Measurements from ENCODE around the gene THUMPD2. TPM values are rescaled to one million over a fixed set of nuclear protein-coding genes. Genes with fewer than 3 reads are reported as not detected.

THUMPD2 gene
- polyA plus RNA-seq, 1 experiment: 4.1 TPM

- Histone ChIP-seq H3K27me3 (ENCODE audit: control insufficient read depth, insufficient read depth, low read length) (no peaks in the 10 kb centered on the region), H3K36me3 (ENCODE audit: control insufficient read depth, insufficient read depth, low read length) (no peaks in the 10 kb centered on the region), H3K4me3 (ENCODE audit: low read depth, low read length) (no peak overlapping the region)
- ChIA-PET CTCF (interaction anchor here (2.7 kb wide), 1 partner anchor 96 kb away, joined by 8 read pairs; no protein-coding TSS in a partner anchor), POLR2A (interaction anchor here (0.5 kb wide), 1 partner anchor 122 kb away, joined by 3 read pairs; no protein-coding TSS in a partner anchor)
- DNase-seq (ENCODE audit: low read depth): no peak
- no peak for TF ChIP-seq CTCF (IDR thresholded peaks at IDR 0.05; ENCODE audit: insufficient read depth, low read depth, low read length)
Observed at GRCh38 chr2:39689876-39690275, 89.2 kb downstream of the THUMPD2 start.

- Histone ChIP-seq H3K27me3 (ENCODE audit: control insufficient read depth, insufficient read depth, low read length) (no peaks in the 10 kb centered on the region), H3K4me3 (ENCODE audit: low read depth, low read length) (no peak overlapping the region), H3K36me3 (ENCODE audit: control insufficient read depth, insufficient read depth, low read length) (no peaks in the 10 kb centered on the region)
- no peak for DNase-seq (ENCODE audit: low read depth)
- no peak for TF ChIP-seq CTCF (IDR thresholded peaks at IDR 0.05; ENCODE audit: insufficient read depth, low read depth, low read length)
- POLR2A ChIA-PET: no interaction called here
- CTCF ChIA-PET: interaction anchor here (2.7 kb wide), 1 partner anchor 95 kb away, joined by 8 read pairs; no protein-coding TSS in a partner anchor
Observed at GRCh38 chr2:39689272-39689841, 89.7 kb downstream of the THUMPD2 start.

- Histone ChIP-seq H3K27me3 (ENCODE audit: control insufficient read depth, insufficient read depth, low read length) (no peaks in the 10 kb centered on the region), H3K36me3 (ENCODE audit: control insufficient read depth, insufficient read depth, low read length) (no peaks in the 10 kb centered on the region), H3K4me3 (ENCODE audit: low read depth, low read length) (no peak overlapping the region)
- ChIA-PET CTCF (interaction anchor here (2.7 kb wide), 1 partner anchor 94 kb away, joined by 8 read pairs; no protein-coding TSS in a partner anchor), POLR2A (no interaction called here)
- no peak for DNase-seq (ENCODE audit: low read depth)
- no peak for TF ChIP-seq CTCF (IDR thresholded peaks at IDR 0.05; ENCODE audit: insufficient read depth, low read depth, low read length)
Observed at GRCh38 chr2:39688181-39688580, 90.9 kb downstream of the THUMPD2 start.

DNA sequence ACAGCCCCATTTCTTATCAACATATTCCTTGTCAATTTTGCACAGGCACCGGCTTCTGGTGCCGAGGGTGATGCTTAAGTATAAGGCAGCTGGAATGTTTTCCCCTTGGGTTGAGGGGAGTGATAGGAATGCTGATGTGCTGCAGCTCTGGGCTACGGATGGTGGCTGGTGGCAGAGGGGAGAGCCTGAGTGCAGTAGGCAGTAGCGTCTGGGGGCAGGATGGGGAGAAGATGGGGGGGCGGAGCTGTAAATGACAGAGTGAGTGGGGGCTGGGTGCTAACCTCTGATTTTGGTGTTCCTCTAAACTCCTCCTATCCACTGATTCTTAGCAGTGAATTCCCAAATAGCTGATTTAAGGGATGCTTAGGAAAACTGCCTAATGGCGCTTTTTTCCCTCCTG is 92.6 kb downstream of the THUMPD2 start:
- TF ChIP-seq CTCF (IDR thresholded peaks at IDR 0.05; ENCODE audit: insufficient read depth, low read depth, low read length): no peak
- DNase-seq (ENCODE audit: low read depth): no peak
- Histone ChIP-seq H3K4me3 (ENCODE audit: low read depth, low read length) (no peak overlapping the region), H3K27me3 (ENCODE audit: control insufficient read depth, insufficient read depth, low read length) (no peaks in the 10 kb centered on the region), H3K36me3 (ENCODE audit: control insufficient read depth, insufficient read depth, low read length) (no peaks in the 10 kb centered on the region)
- ChIA-PET POLR2A (interaction anchor here (0.6 kb wide), 1 partner anchor 168 kb away, joined by 3 read pairs; no protein-coding TSS in a partner anchor), CTCF (interaction anchor here (0.6 to 1.6 kb wide), 3 partner anchors 10 to 324 kb away, joined by 3 to 7 read pairs (median 4); no protein-coding TSS in a partner anchor)

Other genes starting within 250 kb of the THUMPD2 start
- 1.9 and 2.0 TPM in 2 replicates for gene TMEM178A, start 113.3 kb downstream of the THUMPD2 start, polyA plus RNA-seq (2011; rRNA removed)

All from BJ (cell line).